ENCODE measurements around the gene MRPS22. TPM values are rescaled to one million over a fixed set of nuclear protein-coding genes. Genes with fewer than 3 reads are reported as not detected.

The MRPS22 gene
- total and polyA plus RNA-seq, 2 of the 13 experiments (the other 11 are each of a cell fraction or from before 2014, with no cell fraction given) = 52.7 to 113 TPM

DNA sequence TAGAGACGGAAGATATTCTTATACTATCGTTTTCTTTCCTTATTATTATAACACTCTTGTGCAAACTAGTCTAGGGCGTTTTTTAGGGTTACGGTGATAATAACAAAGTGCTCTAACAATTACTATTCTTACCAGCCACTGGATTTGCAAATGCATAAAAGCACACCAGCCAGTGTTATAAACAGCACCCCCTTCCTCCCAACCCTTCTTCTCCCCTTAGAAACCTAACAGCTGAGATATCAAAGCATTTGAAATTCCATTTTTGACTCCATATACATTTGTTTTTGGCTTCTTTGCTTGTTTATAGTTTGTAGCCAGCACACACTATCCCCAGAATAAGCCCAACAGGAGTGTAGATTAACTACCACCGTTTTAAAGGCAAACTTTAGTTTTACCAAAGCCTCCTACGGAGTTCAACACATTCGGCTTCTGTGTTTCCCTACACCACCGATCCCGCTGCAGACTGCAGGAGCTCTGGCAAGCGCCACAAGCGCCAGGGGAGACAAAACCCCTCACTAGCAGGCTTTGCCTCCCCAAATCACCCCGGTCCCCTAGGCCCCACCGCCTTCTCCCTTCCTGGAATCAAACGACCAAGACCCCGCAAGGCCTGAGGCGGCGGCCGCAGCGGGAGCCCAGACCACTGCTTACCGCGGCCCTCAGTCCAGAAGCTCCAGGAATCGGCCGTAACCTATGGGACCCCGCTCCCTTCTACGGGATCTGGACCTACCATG lies 45.2 kb downstream of the MRPS22 start (continued):
- TF ChIP-seq, protein P1, sequence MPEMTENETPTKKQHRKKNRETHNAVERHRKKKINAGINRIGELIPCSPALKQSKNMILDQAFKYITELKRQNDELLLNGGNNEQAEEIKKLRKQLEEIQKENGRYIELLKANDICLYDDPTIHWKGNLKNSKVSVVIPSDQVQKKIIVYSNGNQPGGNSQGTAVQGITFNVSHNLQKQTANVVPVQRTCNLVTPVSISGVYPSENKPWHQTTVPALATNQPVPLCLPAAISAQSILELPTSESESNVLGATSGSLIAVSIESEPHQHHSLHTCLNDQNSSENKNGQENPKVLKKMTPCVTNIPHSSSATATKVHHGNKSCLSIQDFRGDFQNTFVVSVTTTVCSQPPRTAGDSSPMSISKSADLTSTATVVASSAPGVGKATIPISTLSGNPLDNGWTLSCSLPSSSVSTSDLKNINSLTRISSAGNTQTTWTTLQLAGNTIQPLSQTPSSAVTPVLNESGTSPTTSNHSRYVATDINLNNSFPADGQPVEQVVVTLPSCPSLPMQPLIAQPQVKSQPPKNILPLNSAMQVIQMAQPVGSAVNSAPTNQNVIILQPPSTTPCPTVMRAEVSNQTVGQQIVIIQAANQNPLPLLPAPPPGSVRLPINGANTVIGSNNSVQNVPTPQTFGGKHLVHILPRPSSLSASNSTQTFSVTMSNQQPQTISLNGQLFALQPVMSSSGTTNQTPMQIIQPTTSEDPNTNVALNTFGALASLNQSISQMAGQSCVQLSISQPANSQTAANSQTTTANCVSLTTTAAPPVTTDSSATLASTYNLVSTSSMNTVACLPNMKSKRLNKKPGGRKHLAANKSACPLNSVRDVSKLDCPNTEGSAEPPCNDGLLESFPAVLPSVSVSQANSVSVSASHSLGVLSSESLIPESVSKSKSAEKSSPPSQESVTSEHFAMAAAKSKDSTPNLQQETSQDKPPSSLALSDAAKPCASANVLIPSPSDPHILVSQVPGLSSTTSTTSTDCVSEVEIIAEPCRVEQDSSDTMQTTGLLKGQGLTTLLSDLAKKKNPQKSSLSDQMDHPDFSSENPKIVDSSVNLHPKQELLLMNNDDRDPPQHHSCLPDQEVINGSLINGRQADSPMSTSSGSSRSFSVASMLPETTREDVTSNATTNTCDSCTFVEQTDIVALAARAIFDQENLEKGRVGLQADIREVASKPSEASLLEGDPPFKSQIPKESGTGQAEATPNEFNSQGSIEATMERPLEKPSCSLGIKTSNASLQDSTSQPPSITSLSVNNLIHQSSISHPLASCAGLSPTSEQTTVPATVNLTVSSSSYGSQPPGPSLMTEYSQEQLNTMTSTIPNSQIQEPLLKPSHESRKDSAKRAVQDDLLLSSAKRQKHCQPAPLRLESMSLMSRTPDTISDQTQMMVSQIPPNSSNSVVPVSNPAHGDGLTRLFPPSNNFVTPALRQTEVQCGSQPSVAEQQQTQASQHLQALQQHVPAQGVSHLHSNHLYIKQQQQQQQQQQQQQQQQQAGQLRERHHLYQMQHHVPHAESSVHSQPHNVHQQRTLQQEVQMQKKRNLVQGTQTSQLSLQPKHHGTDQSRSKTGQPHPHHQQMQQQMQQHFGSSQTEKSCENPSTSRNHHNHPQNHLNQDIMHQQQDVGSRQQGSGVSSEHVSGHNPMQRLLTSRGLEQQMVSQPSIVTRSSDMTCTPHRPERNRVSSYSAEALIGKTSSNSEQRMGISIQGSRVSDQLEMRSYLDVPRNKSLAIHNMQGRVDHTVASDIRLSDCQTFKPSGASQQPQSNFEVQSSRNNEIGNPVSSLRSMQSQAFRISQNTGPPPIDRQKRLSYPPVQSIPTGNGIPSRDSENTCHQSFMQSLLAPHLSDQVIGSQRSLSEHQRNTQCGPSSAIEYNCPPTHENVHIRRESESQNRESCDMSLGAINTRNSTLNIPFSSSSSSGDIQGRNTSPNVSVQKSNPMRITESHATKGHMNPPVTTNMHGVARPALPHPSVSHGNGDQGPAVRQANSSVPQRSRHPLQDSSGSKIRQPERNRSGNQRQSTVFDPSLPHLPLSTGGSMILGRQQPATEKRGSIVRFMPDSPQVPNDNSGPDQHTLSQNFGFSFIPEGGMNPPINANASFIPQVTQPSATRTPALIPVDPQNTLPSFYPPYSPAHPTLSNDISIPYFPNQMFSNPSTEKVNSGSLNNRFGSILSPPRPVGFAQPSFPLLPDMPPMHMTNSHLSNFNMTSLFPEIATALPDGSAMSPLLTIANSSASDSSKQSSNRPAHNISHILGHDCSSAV (CRISPR knock-in tag; IDR thresholded peaks at IDR 0.05; ENCODE audit: borderline replicate concordance) = no peak
- TF ChIP-seq ZNF556 (CRISPR knock-in tag; IDR thresholded peaks at IDR 0.05; ENCODE audit: borderline replicate concordance) (no peak), ERF (CRISPR knock-in tag; IDR thresholded peaks at IDR 0.05) (no peak)
- TF ChIP-seq, protein P2, sequence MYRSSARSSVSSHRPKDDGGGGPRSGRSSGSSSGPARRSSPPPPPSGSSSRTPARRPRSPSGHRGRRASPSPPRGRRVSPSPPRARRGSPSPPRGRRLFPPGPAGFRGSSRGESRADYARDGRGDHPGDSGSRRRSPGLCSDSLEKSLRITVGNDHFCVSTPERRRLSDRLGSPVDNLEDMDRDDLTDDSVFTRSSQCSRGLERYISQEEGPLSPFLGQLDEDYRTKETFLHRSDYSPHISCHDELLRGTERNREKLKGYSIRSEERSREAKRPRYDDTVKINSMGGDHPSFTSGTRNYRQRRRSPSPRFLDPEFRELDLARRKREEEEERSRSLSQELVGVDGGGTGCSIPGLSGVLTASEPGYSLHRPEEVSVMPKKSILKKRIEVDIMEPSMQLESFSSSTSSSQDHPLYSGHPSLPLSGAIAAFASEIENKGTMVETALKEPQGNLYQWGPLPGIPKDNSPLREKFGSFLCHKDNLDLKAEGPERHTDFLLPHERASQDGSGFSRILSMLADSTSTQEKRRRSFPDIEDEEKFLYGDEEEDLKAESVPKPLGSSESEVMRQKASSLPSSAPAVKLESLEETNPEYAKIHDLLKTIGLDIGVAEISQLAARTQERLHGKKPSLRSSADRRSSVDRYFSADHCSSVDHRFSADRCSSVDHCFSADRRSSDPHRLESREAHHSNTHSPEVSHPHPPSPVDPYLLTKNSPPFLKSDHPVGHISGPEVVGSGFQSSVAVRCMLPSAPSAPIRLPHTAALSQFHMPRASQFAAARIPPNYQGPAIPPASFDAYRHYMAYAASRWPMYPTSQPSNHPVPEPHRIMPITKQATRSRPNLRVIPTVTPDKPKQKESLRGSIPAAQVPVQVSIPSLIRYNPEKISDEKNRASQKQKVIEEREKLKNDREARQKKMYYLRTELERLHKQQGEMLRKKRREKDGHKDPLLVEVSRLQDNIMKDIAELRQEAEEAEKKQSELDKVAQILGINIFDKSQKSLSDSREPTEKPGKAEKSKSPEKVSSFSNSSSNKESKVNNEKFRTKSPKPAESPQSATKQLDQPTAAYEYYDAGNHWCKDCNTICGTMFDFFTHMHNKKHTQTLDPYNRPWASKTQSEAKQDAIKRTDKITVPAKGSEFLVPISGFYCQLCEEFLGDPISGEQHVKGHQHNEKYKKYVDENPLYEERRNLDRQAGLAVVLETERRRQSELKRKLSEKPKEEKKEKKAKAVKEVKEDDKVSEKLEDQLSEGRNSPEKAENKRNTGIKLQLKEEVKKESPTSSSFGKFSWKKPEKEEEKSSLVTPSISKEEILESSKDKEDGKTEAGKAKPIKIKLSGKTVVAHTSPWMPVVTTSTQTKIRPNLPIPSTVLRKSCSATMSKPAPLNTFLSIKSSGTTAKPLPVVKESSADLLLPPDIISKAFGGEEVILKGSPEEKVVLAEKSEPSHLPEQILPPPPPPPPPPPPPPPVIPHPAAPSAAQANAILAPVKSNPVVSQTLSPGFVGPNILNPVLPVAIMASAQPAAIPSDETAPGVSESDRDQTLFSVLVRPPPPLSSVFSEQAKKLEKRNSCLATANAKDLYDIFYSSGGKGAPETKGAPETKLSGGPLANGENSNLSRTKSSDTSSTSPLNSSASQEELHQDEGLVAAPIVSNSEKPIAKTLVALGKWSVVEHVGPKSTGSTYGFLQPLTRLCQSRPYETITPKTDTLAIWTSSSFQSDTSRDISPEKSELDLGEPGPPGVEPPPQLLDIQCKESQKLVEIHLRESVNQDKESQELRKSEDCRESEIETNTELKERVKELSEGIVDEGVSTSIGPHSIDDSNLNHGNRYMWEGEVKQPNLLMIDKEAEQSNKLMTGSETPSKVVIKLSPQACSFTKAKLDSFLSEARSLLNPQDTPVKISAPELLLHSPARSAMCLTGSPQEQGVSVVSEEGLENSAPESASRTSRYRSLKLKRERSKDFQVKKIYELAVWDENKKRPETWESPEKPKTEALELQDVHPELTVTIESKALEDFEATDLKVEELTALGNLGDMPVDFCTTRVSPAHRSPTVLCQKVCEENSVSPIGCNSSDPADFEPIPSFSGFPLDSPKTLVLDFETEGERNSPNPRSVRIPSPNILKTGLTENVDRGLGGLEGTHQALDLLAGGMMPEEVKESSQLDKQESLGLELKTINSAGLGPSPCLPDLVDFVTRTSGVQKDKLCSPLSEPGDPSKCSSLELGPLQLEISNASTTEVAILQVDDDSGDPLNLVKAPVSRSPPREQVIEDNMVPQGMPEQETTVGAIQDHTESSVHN (CRISPR knock-in tag; IDR thresholded peaks at IDR 0.05) = no peak
- TF ChIP-seq, protein P3, sequence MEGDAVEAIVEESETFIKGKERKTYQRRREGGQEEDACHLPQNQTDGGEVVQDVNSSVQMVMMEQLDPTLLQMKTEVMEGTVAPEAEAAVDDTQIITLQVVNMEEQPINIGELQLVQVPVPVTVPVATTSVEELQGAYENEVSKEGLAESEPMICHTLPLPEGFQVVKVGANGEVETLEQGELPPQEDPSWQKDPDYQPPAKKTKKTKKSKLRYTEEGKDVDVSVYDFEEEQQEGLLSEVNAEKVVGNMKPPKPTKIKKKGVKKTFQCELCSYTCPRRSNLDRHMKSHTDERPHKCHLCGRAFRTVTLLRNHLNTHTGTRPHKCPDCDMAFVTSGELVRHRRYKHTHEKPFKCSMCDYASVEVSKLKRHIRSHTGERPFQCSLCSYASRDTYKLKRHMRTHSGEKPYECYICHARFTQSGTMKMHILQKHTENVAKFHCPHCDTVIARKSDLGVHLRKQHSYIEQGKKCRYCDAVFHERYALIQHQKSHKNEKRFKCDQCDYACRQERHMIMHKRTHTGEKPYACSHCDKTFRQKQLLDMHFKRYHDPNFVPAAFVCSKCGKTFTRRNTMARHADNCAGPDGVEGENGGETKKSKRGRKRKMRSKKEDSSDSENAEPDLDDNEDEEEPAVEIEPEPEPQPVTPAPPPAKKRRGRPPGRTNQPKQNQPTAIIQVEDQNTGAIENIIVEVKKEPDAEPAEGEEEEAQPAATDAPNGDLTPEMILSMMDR (CRISPR knock-in tag; IDR thresholded peaks at IDR 0.05) = no peak

Measured in HepG2 (cell line).